Fibroblast of skin of abdomen (primary cell): ENCODE data around the gene TYW1.
"Not testable (repeated sequence)": the region's sequence is repeated elsewhere in the genome, so short reads cannot be mapped to it uniquely, and the experiment has no call there.

Source experiments
- DNase-seq: peaks from one replicate; pipeline ENCODE4 v3.0.0-alpha.2; 2013

TYW1 gene

DNA sequence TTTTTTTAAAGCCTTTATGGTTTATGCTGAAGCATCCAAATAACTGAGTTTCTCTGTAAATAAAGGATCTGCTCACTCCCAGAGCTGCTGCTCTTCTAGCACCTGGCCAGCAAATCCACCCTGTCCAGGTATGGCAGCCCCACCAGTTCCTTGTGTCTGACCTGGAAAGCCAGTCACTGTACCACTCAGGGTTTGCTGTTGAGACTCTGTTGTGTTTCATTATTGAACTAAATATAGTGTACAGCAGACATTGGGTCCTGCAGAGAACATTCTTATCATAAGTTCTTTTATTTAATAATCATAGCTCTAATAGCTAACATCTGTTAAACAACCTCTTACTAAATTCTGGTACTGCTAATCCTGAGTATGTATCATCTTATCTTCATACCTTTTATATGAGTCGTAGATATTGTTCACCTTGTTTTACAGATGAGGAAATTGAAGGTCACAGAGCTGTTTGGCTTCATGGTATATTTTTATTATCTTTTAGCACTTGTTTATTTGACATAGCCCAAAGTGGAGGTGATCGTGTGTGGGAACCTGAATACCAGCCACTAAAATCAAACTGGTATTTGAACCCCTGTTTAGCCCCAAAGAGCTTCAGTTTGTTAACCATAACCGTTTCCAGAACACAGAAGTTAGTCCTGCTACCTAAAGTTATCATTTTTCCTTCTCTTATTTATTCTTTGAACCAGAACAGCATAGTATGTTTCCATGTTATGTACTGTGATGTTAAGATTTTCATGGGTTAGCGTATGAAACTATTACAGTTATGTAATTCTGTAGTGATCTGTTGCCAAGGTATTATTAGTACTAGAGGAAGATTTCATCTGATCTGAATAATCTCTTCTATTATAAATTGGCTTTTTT is 139.2 kb downstream of the TYW1 start:
- DNase-seq: peak; percentile 21

DNA sequence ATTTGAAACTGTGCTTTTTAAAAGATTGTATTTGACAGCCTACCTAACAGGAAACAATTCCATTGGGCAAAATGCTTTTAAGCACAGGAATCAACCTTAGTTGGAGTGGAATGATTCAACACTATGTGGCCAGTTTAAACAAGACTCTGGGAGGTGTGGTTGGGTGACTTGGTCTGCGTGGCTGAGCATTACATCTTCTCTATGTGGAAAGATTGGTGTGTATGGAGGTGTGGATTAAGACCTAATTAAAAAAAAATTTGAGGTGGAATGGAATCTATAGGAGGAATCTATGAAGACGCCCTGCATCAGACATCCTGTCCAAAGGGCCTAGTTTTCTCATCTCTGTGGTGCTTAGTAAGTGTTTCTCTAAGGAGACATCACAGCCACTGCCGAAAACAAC is 140.9 kb downstream of the TYW1 start:
- peak; percentile 37 for DNase-seq

DNA sequence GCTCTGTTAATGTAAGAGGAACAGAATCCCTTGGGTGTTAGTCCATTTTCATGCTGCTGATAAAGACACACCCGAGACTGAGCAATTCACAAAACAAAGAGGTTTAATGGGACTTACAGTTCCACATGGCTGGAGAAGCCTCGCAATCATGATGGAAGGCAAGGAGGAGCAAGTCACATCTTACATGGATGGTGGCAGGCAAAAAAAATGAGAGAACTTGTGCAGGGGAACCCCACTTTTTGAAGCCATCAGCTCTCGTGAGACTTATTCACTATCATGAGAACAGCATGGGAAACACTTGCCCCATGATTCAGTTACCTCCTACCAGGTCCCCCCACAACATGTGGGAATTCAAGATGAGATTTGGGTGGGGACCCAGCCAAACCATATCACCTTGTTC is 143.2 kb downstream of the TYW1 start:
- not testable (repeated sequence) for DNase-seq

DNA sequence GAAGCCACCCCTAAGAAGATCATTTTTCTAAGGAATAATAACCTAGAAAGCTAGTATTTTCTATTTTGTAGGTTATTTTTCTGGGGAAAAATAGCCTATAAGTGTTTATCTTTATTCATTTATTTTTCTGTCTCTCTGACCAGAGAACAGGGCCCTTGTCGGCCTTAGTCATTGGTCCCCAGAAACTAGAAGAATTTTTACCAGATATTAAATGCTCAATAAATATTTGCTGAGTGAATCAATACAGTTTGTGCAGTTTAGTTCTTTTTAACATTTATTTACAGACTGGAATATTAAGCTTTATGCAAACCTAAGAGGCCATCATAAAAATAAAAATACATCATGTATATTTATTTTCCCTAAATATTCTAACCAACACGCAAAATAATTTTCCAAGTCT is 144.4 kb downstream of the TYW1 start:
- not testable (repeated sequence) for DNase-seq

DNA sequence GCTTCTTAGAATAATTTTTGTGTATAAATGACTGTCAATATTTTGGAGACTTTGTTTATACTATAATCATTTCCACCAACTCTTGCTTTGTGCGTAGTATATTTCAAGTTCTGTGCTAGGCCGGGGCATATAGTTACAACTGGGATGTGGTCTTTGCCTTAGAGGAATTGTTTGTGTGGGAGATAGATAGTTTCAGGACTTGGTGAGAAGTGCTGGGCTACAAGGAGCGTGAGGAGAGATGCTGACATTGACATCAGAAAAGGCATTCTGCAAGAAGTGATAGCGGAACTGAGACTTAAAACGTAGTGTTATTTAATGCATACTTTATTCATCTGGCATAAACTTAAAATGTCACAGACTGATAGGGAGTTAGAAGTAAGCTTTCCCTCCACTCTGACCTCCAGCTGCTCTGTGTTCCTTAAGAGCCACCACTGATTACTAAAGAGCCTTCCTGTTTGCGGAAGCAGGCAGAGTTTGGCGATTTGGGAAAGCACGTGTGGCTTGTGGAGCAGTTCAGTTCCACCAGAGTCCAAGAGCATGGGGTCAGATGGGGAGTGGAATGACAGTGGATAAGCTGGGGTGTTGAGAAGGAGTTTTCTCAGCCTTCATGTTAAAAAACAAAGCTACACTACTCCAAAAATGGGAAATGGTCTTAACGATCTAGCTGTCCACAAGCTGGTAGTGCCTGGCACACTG is 146.6 kb downstream of the TYW1 start:
- not testable (repeated sequence) for DNase-seq

DNA sequence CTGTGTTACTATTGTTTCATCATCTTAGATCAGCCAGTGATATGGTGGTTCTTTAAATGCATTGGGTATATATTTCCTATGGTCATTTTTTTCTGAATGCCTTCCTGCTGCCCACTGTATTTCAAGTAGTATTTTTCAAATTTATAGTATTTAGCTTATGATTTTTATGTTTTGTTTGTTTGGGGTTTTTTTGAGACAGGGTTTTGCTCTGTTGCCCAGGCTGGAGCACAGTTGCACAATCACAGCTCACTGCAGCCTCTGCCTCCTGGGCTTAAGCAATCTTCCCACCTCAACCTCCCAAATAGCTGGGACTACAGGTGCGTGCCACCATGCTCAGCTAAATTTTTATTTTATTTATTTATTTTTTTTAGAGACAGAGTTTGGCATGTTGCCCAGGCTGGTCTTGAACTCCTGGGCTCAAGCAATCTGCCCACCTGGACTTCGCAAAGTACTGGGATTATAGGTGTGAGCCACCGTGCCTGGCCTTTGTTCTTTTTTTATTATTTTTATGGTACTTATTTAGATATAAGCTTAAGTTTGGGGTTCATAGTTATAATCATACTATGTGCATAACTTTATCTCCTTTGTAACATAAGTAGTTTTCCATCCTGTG is 149.1 kb downstream of the TYW1 start:
- DNase-seq: not testable (repeated sequence)

DNA sequence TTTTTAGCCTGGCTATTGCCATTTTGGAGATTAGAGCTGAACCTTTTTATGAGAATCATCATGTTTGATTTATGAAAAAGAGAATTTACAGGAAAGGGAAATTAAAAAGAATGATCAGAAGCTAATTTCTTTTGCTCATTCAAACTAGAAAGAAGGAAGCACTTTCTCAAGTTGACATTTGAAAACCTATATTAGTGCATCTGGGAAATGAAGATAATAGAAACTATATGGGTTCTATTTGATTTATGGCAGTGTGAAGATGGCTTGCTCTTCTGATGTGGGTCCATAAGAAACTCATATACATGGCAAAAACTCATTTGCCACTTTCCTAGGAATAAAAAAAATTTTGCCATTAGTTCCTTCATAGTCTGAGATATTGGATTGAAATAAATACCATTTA is 152.5 kb downstream of the TYW1 start:
- not testable (repeated sequence) for DNase-seq

DNA sequence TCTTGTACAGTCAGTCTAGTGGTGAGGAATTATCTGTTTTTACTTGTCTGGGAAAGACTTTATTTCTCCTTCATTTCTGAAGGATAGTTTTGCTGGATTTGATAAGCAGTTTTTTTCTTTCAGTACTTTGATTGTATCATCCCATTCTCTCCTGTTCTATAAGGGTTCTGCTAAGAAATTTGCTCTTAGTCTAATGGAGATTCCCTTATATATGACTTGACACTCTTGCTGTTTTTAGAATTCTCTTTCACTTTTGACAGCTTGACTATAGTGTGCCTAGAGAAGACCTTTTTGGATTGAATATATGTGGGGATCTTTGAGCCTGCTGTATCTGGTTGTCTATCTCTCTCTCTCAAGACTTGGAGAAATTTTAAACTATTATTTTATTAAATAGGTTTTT is 157.7 kb downstream of the TYW1 start:
- not testable (repeated sequence) for DNase-seq

DNA sequence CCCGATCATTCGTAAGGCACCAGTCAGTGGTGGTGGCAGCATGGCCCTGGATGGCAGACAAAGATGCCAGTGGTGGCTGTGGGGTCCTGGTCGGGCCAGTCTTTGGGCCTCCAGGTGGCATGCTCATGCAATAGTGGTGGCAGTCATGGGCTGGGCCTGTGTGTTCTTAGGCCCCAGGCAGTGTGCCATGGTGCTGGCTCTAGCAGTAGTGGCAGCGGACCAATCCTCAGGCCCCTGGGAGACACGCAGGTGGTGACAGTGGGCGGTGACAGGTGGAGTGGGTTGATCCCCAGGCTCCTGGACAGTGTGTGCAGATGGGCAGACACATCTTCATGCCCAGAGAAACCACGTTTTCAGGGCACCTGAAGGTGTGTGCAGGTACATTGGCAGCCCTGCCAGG is 159.4 kb downstream of the TYW1 start:
- DNase-seq: not testable (repeated sequence)

DNA sequence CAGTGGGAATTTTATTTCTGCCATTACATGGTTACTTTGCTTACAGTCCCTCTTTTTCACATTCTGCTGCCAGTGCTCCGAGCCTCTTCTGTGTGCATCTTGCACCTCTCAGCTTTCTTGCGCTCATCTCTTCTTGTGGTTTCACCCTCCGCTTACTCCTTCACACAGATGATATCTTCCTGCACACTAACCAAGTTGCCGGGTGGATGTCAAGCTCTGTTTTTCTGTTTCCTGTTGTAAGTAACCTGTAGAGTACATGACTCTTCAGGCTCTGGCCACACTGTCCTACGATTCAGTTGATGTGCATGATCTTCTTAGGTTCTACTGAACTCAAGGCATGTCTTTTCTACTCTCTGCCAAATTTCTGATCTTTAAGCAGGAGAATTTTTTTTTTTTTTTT is 166.7 kb downstream of the TYW1 start:
- not testable (repeated sequence) for DNase-seq

DNA sequence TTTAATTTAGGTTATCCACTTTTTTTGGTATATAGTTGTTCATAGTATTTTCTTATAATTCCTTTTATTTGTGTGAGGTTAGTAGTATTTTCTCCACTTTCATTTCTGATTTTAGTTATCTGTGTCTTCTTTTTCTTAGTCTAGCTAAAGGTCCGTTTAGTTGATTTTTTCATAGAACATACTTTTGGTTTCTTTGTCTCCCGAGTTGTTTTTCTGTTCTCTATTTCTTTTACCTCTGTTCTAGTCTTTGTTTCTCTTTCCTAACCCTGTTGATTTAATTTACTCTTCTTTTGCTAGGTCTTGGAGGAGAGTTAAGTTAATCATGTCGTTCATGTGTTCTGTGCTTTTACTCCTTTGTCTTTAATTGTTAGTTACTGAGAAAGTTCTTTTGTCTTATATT is 174.5 kb downstream of the TYW1 start:
- DNase-seq: not testable (repeated sequence)

DNA sequence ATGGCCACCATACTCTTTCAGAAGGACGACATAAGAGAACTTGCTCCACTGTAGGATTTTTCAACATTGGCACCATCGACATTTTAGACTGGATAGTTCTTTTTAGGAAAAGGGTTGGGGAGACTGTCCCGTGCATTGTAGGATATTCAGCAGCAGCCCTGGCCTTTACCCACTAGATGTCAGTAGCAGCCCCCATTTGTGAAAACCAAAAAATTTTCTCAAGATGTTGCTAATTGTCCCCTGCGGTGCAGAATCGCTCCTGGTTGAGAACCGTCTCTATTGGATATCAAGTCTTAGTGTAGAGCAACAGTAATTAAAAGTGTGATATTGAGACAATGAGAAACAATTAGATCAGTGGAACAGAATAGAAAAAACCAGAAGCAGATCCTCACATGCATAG is 180.1 kb downstream of the TYW1 start:
- not testable (repeated sequence) for DNase-seq

DNA sequence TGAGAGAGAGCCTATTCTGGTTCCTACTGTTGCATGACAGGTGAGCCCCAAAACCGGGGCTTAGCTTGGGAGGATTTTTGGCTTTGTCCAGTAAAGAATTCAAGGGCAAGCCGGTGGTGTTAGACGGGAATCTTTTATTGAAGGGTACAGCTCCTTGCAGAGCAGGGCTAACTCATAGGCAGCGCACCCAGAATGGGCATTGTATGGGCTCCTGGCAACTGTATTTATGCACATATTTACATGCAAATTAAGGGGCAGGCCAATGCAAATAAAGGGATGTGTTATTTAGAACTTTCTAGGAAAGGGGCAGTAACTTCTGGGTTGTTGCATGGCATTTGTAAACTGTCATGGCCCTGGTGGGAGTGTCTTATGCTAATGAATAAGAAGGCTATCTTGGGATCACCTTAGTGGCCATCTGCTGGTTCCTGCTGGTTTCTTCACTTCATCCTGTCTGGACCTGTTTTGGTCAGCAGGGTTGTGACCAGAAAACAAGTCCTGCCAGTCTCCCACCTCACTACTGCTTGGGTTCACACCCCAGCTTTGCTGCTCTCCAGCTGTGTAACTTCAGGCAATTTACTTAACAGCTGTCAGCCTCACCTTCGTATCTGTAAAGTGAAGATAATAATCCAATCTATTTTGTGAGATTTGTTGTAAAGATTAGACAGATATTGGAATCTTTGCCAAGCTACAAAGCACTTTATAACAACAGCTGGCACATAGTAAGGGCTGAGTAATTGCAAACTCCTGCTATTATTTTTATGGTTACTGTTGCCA is 182.5 kb downstream of the TYW1 start:
- not testable (repeated sequence) for DNase-seq

DNA sequence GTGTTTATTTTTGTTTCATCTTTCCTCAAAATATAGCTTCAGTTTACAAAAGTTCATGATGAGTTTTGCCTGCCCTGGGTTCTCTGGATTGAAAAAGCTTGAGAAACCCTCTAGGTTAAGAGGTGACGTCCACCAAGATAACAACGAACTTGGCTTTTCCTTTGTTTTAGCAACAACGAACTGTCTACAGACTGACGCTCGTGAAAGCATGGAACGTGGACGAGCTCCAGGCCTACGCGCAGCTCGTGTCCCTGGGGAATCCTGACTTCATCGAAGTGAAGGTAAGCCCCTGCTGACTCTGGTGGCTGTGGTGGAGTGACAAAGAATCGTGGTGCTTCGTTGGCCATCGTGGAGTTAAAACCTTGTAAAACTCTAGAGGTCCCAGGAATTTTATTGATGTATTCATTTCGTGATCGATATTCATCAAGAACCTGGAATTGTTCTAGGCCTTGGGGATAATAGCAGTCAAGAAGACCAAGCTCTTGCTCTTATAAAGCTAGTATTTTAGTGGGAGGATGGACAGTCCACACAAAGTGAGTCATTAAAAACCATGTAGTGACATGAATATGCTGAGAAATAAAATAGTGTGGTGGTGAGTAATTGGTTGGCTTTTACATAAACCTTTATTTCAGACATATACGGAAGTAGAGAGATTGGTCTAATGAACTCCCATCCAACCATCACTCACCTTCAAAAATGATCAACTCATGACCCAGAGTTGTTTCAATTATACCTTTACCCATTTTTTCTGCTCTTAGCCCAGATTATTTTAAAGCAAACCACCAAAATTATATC is 186.5 kb downstream of the TYW1 start:
- DNase-seq: not testable (repeated sequence)

DNA sequence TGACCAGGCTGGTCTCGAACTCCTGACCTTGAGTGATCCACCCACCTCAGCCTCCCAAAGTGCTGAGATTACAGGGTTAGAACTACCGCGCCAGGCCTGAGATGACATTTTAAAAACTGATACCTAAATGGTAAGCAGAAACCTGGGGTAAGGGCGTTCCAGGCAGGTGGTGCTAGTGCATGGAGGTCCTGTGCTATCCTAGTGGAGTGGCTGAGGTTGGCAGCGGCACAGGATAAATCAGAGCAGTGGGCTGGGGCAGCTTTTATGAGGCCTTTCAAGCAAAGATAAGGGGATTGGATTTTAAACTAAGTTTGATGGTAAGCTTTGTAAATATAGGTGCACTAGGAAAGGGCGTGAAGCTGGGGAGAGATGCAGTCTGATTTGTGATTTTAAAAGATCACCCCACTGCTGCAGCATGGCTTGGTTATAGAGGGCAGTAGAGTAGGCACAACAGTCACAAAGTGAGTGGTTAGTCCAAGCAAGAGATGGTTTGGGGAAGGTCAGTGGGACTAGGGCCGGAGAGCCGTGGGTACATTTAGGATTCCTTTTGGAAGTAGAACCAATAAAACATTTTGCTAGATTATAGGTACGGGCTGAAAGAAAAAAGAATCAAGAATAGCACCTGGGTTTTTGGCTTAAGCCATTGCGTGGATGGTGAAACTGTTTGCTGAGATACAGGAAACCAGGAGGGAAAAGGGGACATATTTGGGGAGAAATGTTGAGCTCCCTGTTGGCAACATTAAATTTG is 188.5 kb downstream of the TYW1 start:
- not testable (repeated sequence) for DNase-seq

DNA sequence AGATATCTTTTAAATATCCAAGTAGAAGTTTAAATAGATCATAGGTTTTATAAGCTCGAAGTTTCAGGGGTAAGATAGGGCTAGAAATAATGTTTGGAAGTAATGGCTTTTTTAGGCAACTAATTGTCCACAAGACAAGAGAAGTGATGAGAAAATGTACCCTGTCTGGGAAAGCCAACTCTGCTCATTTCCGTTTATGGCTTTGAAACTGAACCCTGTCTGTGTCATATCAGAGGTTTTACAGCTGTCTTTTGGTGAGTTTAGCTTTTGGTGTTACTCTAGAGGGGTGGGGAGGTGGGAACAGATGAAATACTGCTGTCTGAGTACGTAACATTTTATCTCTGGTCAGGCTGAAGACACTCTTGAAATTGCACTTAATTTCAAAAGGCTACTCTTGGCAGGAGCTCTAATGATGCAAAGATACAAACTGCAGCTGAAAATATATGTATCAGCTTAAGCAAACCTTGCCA is 189.1 kb downstream of the TYW1 start:
- DNase-seq: not testable (repeated sequence)

DNA sequence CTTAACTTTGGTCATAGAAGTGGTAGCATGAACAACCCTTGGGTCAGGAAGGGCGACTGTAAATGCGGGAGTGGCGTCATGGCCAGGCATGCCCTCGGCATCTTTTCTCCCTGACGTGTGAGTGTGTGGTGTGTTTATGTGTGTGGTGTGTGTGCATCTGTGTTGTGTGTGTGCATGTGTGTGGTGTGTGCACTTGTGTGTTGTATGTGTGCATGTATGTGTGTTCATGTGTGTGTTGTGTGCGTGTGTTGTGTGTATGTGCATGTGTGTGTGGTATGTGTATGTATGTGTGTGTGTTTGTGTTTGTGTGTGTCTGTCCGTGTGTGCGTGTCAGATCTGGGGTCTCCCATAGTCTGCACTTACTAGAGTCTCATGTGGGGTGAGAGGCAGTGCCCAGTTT is 192.5 kb downstream of the TYW1 start:
- not testable (repeated sequence) for DNase-seq

DNA sequence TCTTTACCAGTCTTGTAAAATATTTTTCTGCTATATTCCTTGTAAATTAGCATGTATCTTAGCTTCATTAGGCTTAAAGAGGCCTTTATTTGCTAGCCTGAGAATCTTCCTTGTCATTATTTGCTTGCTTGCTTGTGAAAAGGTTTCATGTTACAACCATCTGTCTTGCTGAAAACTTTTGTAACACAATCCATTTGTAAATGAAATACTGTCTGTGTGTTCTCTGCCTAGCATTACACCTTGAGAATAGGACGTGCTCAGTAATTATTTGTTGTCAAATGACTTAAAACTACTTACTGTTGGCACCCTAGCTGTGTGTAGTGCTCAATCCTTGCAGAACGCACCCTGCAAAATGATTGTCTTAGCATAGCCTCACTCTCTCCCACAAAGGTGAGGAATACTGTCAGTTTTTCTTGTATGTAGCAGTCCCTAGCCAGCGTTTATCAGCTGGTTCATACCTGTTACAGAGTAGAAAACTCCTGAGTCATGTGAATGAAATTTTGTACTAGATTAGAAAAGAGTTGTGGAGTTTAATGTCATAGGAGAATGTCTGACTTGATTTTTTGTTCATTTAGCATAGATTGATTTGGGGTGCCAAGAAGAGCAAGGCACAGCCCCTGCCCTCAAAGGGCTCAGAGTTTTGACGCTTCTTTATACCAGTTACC is 193.3 kb downstream of the TYW1 start:
- not testable (repeated sequence) for DNase-seq

DNA sequence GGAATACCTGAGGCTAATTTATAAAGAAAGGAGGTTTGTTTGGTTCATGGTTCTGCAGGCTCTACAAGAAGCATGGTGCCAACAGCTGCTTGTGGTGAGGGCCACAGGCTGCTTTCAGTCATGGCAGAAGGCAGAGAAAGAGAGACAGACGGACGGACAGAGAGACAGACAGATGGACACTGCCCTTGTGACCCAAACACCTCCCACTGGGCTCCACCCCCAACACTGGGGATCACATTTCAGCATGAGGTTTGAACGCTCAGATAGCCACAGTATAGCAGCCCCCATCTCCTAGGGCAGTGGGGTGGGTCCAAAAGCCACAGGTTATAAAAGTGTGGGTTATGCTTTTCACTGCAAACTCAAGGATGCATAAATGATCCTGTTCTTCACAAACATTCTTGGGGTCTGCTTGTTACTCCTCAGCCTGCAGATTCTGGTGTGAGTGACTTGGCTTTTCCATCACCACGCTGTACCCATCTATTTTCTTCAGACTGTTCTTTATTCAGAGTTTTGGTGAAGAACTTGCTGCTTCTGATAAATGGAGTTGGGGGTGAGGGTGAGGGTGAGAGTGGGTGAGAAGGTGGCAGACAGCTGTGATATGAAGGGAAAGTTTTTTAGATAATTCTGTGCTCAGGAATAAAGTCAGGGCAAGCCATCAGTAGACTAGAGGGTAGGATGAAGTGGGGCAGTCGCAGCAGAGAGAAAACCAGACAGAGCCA is 194.5 kb downstream of the TYW1 start:
- DNase-seq: not testable (repeated sequence)
